Activated CD8-positive, alpha-beta T cell treated with anti-CD3 and anti-CD28 coated beads for 36 hours (primary cell): ENCODE data around the gene AP1B1. TPM values are rescaled to one million over a fixed set of nuclear protein-coding genes. Genes with fewer than 3 reads are reported as not detected.

Source experiments
- ATAC-seq: fragments of 200-7000 bp; cut with Tn5 transposase; one replicate; pipeline ENCODE4 v1.10.0; 2021; ENCODE audit warnings: mild to moderate bottlenecking, moderate library complexity
- CTCF ChIA-PET: fragments of 350-600 bp; sonication (Branson Sonifier 250); formaldehyde crosslinking; loops from one replicate; lab custom pipeline; 2021; ENCODE audit warnings: antibody characterized with exemption; lab: Charles Lee
- POLR2A ChIA-PET: fragments of 350-600 bp; sonication (Branson Sonifier 250); formaldehyde crosslinking; loops from one replicate; lab custom pipeline; 2021; ENCODE audit warnings: antibody characterized with exemption; lab: Charles Lee
- DNase-seq: peaks from one replicate; pipeline ENCODE4 v3.0.0-alpha.2; 2020
- H3K27ac Mint-ChIP-seq: one replicate; pipeline ENCODE4 v1.8.0; 2021; ENCODE audit warnings: mild to moderate bottlenecking, mixed read lengths
- H3K27me3 Mint-ChIP-seq: one replicate; pipeline ENCODE4 v1.8.0; 2021; ENCODE audit warnings: mixed read lengths
- H3K36me3 Mint-ChIP-seq: one replicate; pipeline ENCODE4 v1.8.0; 2021; ENCODE audit warnings: low read depth, mixed read lengths
- H3K4me1 Mint-ChIP-seq: one replicate; pipeline ENCODE4 v1.8.0; 2021; ENCODE audit warnings: low read depth, mixed read lengths
- H3K4me3 Mint-ChIP-seq: one replicate; pipeline ENCODE4 v1.8.0; 2021; ENCODE audit warnings: mild to moderate bottlenecking, moderate library complexity, mixed read lengths
- H3K9me3 Mint-ChIP-seq: one replicate; pipeline ENCODE4 v1.8.0; 2021; ENCODE audit warnings: mixed read lengths
- intact Hi-C: fragments of 100-400 bp; cut with micrococcal nuclease; formaldehyde crosslinking; loops from one replicate; pipeline ENCODE4 v1.10.0; 2022
- total RNA-seq, 2 experiments: library from RNA; stranded (reverse); gene quantifications; one replicate each; pipeline ENCODE4 v1.2.3, GENCODE V29; 2021
- TF ChIP-seq, protein P1 (sequence below): fragments of 200-600 bp; IDR thresholded peaks from one replicate; pipeline ENCODE4 v1.8.0; 2022; ENCODE audit warnings: antibody characterized with exemption, mild to moderate bottlenecking

The AP1B1 gene
- total RNA-seq, 2 experiments from 2014 or later = 57.5 to 59.0 TPM

DNA sequence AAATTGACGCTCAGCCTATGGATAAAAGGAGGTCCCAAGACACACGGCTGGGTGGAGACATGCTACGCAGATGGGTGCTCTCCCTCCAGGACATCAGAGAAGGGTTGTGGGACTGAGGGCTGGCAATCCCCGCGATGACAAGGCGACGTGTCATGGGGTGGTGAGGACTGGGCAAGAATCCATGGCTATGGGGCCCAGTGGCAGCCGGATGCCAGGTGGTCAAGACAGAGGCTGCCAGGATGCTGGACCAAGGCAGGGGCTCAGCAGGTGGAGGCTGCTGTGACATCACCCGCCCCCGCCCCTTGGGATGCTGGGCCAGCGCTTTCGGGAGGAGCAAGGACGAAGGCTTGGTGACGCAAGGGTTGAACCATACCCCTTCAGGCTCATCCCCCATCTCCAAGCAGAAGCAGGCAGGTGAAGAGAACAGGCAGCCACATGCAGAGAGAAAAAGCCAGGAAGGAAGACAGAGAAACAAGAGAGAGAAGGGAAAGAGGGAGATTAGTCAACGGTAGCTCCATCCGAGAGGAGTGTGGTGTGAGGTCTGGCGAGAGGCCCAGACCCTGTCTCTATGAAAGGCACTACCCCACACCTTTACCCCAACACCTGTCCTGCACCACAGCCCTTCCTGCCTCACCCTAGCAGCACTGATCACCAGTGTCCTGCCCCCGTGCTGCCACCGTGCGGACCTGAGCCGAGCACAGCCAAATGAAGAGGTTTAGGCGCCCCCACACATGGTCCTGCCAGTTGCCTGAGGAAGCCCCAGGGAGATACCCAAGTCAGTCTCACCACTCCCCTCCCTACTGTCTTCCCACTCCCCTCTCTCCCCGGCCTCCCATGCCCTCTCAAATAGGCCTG is 48.8 kb downstream of the AP1B1 start:
- ChIA-PET CTCF (interaction anchor here (1.5 kb wide), 1 partner anchor 26 kb away, joined by 4 read pairs; no protein-coding TSS in a partner anchor), POLR2A (no interaction called here)
- Mint-ChIP-seq H3K4me3 (no peak overlapping the region), H3K9me3 (no peaks in the 10 kb centered on the region), H3K36me3 (peaks cover 28% of the 10 kb centered on the region), H3K4me1 (no peaks in the 10 kb centered on the region), H3K27me3 (no peaks in the 10 kb centered on the region), H3K27ac (no peak overlapping the region)
- TF ChIP-seq, protein P1, sequence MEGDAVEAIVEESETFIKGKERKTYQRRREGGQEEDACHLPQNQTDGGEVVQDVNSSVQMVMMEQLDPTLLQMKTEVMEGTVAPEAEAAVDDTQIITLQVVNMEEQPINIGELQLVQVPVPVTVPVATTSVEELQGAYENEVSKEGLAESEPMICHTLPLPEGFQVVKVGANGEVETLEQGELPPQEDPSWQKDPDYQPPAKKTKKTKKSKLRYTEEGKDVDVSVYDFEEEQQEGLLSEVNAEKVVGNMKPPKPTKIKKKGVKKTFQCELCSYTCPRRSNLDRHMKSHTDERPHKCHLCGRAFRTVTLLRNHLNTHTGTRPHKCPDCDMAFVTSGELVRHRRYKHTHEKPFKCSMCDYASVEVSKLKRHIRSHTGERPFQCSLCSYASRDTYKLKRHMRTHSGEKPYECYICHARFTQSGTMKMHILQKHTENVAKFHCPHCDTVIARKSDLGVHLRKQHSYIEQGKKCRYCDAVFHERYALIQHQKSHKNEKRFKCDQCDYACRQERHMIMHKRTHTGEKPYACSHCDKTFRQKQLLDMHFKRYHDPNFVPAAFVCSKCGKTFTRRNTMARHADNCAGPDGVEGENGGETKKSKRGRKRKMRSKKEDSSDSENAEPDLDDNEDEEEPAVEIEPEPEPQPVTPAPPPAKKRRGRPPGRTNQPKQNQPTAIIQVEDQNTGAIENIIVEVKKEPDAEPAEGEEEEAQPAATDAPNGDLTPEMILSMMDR = no peak
- DNase-seq (no peak), ATAC-seq (no peak)
- intact Hi-C loops = no loop called here

- H3K4me3 Mint-ChIP-seq = no peak overlapping the region
- ATAC-seq = no peak
- no peaks in the 10 kb centered on the region for H3K9me3 Mint-ChIP-seq
- H3K4me1 Mint-ChIP-seq = no peaks in the 10 kb centered on the region
- TF ChIP-seq, protein P1 = no peak
- no peak overlapping the region for H3K27ac Mint-ChIP-seq
- DNase-seq = no peak
- intact Hi-C loops = no loop called here
- POLR2A ChIA-PET = no interaction called here
- H3K27me3 Mint-ChIP-seq = no peaks in the 10 kb centered on the region
- H3K36me3 Mint-ChIP-seq = peaks cover 26% of the 10 kb centered on the region
- CTCF ChIA-PET = no interaction called here
These were observed 50.0 kb downstream of the AP1B1 start for GRCh38 chr22:29338398-29338797.

DNA sequence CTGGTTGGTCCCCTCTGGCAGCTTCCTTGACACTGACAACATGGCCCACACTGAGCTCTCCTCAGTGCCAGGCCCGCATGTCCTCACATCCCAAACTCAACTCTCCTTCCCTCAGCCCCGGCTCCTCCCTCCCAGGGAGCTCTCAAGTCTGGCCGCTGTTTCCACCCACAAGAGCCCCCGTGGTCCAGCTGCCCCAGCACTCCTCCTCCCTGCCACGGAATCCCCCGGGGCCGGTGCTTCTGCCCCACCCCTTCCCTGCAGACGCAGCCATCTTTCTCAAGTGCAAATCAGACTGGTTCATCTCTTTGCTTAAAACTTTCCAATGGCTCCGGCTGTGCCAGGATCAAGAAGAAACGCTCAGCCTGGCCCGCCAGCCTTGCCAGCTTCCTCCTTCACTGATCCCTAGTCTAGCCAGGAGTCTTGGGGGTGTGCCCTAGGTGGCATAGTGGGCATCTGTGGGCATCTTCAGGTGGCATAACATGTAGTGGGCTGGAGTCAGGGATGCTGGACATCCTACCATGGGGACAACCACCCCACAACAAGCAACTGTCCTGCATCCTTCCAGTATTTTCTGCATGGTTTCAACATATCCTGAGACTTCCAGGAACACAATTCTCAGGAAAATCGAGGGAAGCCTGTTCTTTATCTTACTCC is 50.6 kb downstream of the AP1B1 start:
- H3K4me1 Mint-ChIP-seq = no peaks in the 10 kb centered on the region
- H3K27me3 Mint-ChIP-seq = no peaks in the 10 kb centered on the region
- ChIA-PET POLR2A (interaction anchor here (1.2 kb wide), 1 partner anchor 9 kb away, joined by 3 read pairs; no protein-coding TSS in a partner anchor), CTCF (interaction anchor here (1.1 kb wide), 1 partner anchor 24 kb away, joined by 4 read pairs; no protein-coding TSS in a partner anchor)
- no peak for ATAC-seq
- H3K27ac Mint-ChIP-seq = no peak overlapping the region
- no peak for DNase-seq
- H3K4me3 Mint-ChIP-seq = no peak overlapping the region
- H3K9me3 Mint-ChIP-seq = no peaks in the 10 kb centered on the region
- TF ChIP-seq, protein P1 = no peak
- peaks cover 21% of the 10 kb centered on the region for H3K36me3 Mint-ChIP-seq
- intact Hi-C loops = no loop called here

GRCh38 chr22:29336751-29337490 is 51.4 kb downstream of the AP1B1 start:
- Mint-ChIP-seq H3K27me3 (no peaks in the 10 kb centered on the region), H3K9me3 (no peaks in the 10 kb centered on the region), H3K4me3 (no peak overlapping the region), H3K27ac (no peak overlapping the region), H3K36me3 (peaks cover 20% of the 10 kb centered on the region), H3K4me1 (no peaks in the 10 kb centered on the region)
- ChIA-PET POLR2A (interaction anchor here (1.2 kb wide), 1 partner anchor 9 kb away, joined by 3 read pairs; no protein-coding TSS in a partner anchor), CTCF (interaction anchor here (1.1 kb wide), 1 partner anchor 24 kb away, joined by 4 read pairs; no protein-coding TSS in a partner anchor)
- ATAC-seq = no peak
- intact Hi-C loops = no loop called here
- TF ChIP-seq, protein P1 = no peak
- no peak for DNase-seq
